ENCODE data around the gene PLSCR3. TPM values are rescaled to one million over a fixed set of nuclear protein-coding genes. Genes with fewer than 3 reads are reported as not detected.

PLSCR3 gene
- total RNA-seq, 6 experiments from 2014 or later = 85.6 to 114 (median 98.5) TPM

DNA sequence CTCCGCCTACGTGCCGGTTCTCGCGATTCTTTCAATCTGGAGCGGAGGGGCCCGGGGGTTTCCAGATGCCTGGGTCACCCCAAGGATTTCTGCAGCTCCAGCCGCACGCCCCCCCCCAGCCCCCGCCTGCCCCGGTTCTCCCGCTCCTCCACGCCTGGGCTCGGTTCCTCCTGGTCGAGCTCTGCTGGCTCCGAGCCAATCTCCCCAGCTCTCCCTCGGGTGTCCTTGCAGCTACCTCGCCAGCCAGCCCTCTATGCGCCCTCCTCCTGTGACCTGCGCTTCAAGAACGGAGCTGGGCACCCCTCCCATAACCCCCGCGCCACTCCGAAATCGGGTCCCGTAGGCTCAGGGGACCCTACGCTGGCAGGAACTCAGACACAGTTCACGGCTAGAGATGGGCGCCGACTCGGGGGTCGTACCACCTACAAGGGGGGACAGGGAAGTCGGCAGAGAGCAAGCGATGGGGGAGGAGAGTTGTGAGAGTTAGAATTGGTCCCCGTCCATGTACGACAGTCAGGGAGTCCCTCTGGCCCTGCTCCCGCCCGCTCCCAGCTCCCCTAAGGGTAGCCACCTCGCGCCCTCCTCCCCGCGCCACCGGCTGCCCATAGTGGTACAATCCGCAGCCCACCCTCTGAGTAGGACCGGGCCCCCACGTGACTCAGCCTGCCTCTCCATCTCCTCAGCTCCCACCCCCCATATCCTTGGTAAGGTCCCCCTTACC, 45.9 kb upstream of the PLSCR3 start:
- Mint-ChIP-seq H3K27ac (no peak overlapping the region), H3K27me3 (ENCODE audit: insufficient read depth) (peaks cover 20% of the 10 kb centered on the region), H3K9me3 (no peaks in the 10 kb centered on the region), H3K4me1 (ENCODE audit: low read depth) (peaks cover 46% of the 10 kb centered on the region), H3K36me3 (ENCODE audit: low read depth) (no peaks in the 10 kb centered on the region; the same call in 1 of the 2 replicates), H3K4me3 (peak overlapping the region; percentile 36; the same call in 1 of the 2 replicates)
- DNase-seq = no peak
- TF ChIP-seq, protein P1, sequence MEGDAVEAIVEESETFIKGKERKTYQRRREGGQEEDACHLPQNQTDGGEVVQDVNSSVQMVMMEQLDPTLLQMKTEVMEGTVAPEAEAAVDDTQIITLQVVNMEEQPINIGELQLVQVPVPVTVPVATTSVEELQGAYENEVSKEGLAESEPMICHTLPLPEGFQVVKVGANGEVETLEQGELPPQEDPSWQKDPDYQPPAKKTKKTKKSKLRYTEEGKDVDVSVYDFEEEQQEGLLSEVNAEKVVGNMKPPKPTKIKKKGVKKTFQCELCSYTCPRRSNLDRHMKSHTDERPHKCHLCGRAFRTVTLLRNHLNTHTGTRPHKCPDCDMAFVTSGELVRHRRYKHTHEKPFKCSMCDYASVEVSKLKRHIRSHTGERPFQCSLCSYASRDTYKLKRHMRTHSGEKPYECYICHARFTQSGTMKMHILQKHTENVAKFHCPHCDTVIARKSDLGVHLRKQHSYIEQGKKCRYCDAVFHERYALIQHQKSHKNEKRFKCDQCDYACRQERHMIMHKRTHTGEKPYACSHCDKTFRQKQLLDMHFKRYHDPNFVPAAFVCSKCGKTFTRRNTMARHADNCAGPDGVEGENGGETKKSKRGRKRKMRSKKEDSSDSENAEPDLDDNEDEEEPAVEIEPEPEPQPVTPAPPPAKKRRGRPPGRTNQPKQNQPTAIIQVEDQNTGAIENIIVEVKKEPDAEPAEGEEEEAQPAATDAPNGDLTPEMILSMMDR (IDR thresholded peaks at IDR 0.05) = no peak

DNA sequence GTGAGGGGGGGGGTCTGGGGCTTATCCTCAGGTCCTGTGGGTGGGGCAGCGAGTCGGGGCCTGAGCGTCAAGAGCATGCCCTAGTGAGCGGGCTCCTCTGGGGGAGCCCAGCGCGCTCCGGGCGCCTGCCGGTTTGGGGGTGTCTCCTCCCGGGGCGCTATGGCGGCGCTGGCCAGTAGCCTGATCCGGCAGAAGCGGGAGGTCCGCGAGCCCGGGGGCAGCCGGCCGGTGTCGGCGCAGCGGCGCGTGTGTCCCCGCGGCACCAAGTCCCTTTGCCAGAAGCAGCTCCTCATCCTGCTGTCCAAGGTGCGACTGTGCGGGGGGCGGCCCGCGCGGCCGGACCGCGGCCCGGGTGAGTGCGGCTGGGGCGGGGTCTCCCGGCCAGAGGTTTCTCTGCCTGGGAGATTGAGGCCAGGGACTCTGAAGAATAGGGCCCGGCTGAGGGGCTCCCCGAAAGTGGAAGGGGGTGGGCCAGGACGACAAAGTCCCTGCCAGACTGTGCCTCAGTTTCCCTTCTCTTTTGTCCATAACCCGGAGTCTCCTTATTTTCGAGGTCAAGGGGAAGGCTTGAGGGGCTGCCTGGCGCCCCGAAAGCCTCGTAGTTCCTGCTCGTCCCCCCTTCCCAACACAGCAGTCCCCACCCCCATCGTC, 45.3 kb upstream of the PLSCR3 start, which contains the start of gene FGF11:
Gene FGF11 (plus strand): TSS at position 51 of the 651 bp plus-strand sequence. CDS start 109 bp downstream, at position 160.
- H3K27ac Mint-ChIP-seq = no peak within 1 kb of the TSS
- H3K36me3 Mint-ChIP-seq (ENCODE audit: low read depth) = no peaks in the 10 kb centered on the region; the same call in 1 of the 2 replicates
- TF ChIP-seq, protein P1 (IDR thresholded peaks at IDR 0.05) = no peak
- H3K4me3 Mint-ChIP-seq = peak within 1 kb of the TSS; percentile 36; the same call in 1 of the 2 replicates
- peaks cover 48% of the 10 kb centered on the region for H3K4me1 Mint-ChIP-seq (ENCODE audit: low read depth)
- H3K9me3 Mint-ChIP-seq = no peaks in the 10 kb centered on the region
- H3K27me3 Mint-ChIP-seq (ENCODE audit: insufficient read depth) = peaks cover 18% of the 10 kb centered on the region
- DNase-seq = no peak

GRCh38 chr17:7438656-7439460, 44.5 kb upstream of the PLSCR3 start:
- Mint-ChIP-seq H3K27ac (no peak overlapping the region), H3K4me3 (peak overlapping the region; percentile 7; the same call in 1 of the 2 replicates), H3K4me1 (ENCODE audit: low read depth) (peaks cover 42% of the 10 kb centered on the region), H3K27me3 (ENCODE audit: insufficient read depth) (peaks cover 18% of the 10 kb centered on the region), H3K36me3 (ENCODE audit: low read depth) (no peaks in the 10 kb centered on the region; the same call in 1 of the 2 replicates), H3K9me3 (no peaks in the 10 kb centered on the region)
- no peak for DNase-seq
- TF ChIP-seq, protein P1 (IDR thresholded peaks at IDR 0.05) = no peak

DNA sequence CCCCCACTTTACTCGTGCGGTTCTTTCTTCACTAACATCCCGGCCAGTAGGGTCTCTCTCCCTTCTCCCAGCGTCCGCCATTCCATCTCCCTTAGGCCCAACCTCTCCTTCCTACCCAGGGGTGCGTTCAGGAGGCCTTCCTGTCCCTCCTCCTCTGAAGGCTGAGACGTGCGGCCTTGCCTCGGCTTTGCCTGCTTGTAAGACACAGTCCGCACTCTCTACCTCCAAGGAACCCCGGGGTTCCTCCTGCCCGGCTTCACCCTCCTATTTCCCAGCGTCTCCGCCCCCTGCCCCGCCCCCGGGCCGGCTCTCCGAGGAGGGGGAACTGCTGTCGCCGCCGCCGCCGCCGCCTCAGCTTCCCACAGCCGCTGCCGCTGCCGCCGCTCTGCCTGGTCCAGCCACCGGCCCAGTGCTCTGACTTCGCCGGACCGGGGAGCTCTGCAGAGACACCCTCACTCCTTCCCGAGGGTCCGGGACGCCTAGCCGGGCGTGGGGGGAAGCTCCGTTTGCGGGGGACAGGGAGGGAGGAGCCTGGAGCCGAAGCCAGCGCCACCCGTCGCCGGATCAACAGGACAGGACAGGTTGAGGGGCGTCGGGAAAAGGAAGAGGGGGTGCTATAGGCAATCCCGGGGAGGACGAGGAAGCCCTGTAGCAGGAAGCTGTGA, 43.8 kb upstream of the PLSCR3 start:
- peaks cover 37% of the 10 kb centered on the region for H3K4me1 Mint-ChIP-seq (ENCODE audit: low read depth)
- H3K4me3 Mint-ChIP-seq = peak overlapping the region; percentile 71
- TF ChIP-seq, protein P1 (IDR thresholded peaks at IDR 0.05) = no peak
- peaks cover 18% of the 10 kb centered on the region for H3K27me3 Mint-ChIP-seq (ENCODE audit: insufficient read depth)
- no peaks in the 10 kb centered on the region; the same call in 1 of the 2 replicates for H3K36me3 Mint-ChIP-seq (ENCODE audit: low read depth)
- no peaks in the 10 kb centered on the region for H3K9me3 Mint-ChIP-seq
- DNase-seq = no peak
- no peak overlapping the region for H3K27ac Mint-ChIP-seq

GRCh38 chr17:7437369-7437863, 43.1 kb upstream of the PLSCR3 start:
- peaks cover 18% of the 10 kb centered on the region for H3K27me3 Mint-ChIP-seq (ENCODE audit: insufficient read depth)
- no peak for DNase-seq
- H3K27ac Mint-ChIP-seq = no peak overlapping the region
- H3K4me3 Mint-ChIP-seq = peak overlapping the region; percentile 71; the same call in 1 of the 2 replicates
- peaks cover 37% of the 10 kb centered on the region for H3K4me1 Mint-ChIP-seq (ENCODE audit: low read depth)
- no peaks in the 10 kb centered on the region; the same call in 1 of the 2 replicates for H3K36me3 Mint-ChIP-seq (ENCODE audit: low read depth)
- TF ChIP-seq, protein P1 (IDR thresholded peaks at IDR 0.05) = 0 out of 2 replicates have a peak, but pooled peaks have one; percentile 4
- no peaks in the 10 kb centered on the region for H3K9me3 Mint-ChIP-seq
